ENCODE results near the gene SIRT5.

The SIRT5 gene

DNA sequence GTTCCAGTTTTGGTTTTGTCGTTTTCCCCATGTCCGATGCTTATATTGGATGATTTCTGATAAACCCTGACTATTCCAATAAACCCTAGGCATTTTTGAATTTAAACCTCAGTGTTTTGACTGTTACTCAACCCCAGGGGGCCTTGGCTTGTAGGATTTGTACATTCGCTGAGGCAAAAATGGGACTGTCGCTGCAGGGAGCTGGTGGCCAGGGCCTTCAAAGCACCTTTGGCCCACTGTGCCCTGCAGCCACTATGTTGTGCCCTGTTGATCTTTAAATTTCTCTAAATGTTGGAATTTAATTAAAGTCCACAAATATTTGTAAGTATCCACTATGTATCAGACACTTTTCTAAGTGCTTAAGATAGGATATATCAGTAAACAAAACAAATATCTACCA is 31.2 kb downstream of the SIRT5 start:
- Histone ChIP-seq H3K9me3 (ENCODE audit: control insufficient read depth, low read length) (no peaks in the 10 kb centered on the region), H3K4me3 (ENCODE audit: insufficient read depth in 1 of 2, low read depth in 1 of 2, low read length in 2 of 2) (no peak overlapping the region), H3K14ac (ENCODE audit: low read length in 2 of 2) (no peak overlapping the region), H3K9ac (ENCODE audit: low read length) (no peak overlapping the region), H4K8ac (ENCODE audit: low read length) (no peak overlapping the region), H3K4ac (ENCODE audit: low read depth in 1 of 2, low read length in 2 of 2) (no peak overlapping the region), H3K4me2 (ENCODE audit: low read length, poor library complexity, severe bottlenecking) (no peak overlapping the region), H2AFZ (ENCODE audit: low read depth, low read length) (no peak overlapping the region), H2BK15ac (ENCODE audit: low read depth, poor library complexity, severe bottlenecking) (no peak overlapping the region), H2BK5ac (ENCODE audit: low read depth, low read length, poor library complexity, severe bottlenecking) (no peak overlapping the region), H3K79me1 (replicated peaks; ENCODE audit: low read length, poor library complexity, severe bottlenecking) (no peaks in the 10 kb centered on the region), H3K27me3 (ENCODE audit: control insufficient read depth in 1 of 2, insufficient read depth in 1 of 2, low read length in 2 of 2) (no peaks in the 10 kb centered on the region), H3K36me3 (ENCODE audit: control insufficient read depth in 1 of 2, insufficient read depth in 2 of 2, low read depth in 1 of 2, low read length in 2 of 2) (peaks cover 9 to 41% of the 10 kb centered on the region in 2 experiments), H3K23ac (ENCODE audit: low read length in 2 of 2) (no peak overlapping the region), H3K27ac (ENCODE audit: low read length, poor library complexity, severe bottlenecking) (no peak overlapping the region), H2BK12ac (ENCODE audit: low read length in 2 of 2) (no peak overlapping the region), H3K4me1 (ENCODE audit: control insufficient read depth, insufficient read depth, low read depth, low read length) (no peaks in the 10 kb centered on the region), H2BK120ac (ENCODE audit: low read depth, low read length) (no peak overlapping the region), H3K18ac (ENCODE audit: low read depth in 1 of 2, low read length in 2 of 2) (no peak overlapping the region), H2AK5ac (ENCODE audit: low read length, severe bottlenecking) (no peak overlapping the region), H4K91ac (ENCODE audit: low read length) (no peak overlapping the region)
- WGBS, result 99% methylated on average over 4 of the region's 4 CpGs
- DNase-seq, result no peak

DNA sequence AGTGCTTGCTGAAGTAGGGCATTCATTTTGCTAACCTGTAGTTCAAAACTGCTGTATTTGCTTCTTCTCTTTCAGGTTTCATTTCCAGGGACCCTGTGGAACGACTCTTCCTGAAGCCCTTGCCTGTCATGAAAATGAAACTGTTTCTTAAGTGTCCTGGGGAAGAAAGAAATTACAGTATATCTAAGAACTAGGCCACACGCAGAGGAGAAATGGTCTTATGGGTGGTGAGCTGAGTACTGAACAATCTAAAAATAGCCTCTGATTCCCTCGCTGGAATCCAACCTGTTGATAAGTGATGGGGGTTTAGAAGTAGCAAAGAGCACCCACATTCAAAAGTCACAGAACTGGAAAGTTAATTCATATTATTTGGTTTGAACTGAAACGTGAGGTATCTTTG is 37.3 kb downstream of the SIRT5 start:
- no peaks in the 10 kb centered on the region for H3K9me3 ChIP-seq (ENCODE audit: control insufficient read depth, low read length)
- H2BK120ac ChIP-seq (ENCODE audit: low read depth, low read length), result no peak overlapping the region

DNA sequence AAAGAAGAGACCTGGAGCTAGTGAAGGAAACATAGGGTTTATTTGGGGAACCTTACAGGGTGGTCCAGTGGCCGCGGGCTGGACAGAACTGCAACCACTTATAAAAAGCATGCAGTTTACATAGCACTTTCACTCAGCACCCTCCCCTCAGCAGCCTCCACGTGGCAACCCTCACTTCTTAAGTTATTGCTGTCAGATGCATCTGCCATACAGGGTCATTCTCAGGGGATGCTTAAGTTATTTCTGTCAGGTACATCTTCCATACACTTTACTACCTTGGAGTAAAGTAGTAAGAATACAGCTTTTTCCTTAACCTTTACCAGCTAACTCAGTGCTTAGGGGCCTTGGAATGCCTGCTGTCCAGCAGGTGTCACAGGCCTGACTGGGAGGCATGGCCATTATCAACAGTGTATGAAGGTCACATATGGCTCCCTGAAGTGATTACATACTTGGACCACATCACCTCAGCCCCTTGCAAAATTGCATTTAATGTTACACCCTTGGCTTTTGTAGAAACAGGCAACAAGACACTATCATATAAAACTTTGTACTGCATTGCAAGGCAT is 38.7 kb downstream of the SIRT5 start:
- WGBS, result 77% methylated on average over 3 of the region's 3 CpGs
- Histone ChIP-seq H3K4ac (ENCODE audit: low read depth in 1 of 2, low read length in 2 of 2) (no peak overlapping the region), H3K18ac (ENCODE audit: low read depth in 1 of 2, low read length in 2 of 2) (no peak overlapping the region), H3K14ac (ENCODE audit: low read length in 2 of 2) (no peak overlapping the region), H4K91ac (ENCODE audit: low read length) (no peak overlapping the region), H2AK5ac (ENCODE audit: low read length, severe bottlenecking) (no peak overlapping the region), H3K27me3 (ENCODE audit: control insufficient read depth in 1 of 2, insufficient read depth in 1 of 2, low read length in 2 of 2) (no peaks in the 10 kb centered on the region), H2BK15ac (ENCODE audit: low read depth, poor library complexity, severe bottlenecking) (no peak overlapping the region), H3K9me3 (ENCODE audit: control insufficient read depth, low read length) (no peaks in the 10 kb centered on the region), H3K4me3 (ENCODE audit: insufficient read depth in 1 of 2, low read depth in 1 of 2, low read length in 2 of 2) (no peak overlapping the region), H2BK12ac (ENCODE audit: low read length in 2 of 2) (no peak overlapping the region), H3K27ac (ENCODE audit: low read length, poor library complexity, severe bottlenecking) (no peak overlapping the region), H2BK120ac (ENCODE audit: low read depth, low read length) (no peak overlapping the region), H3K36me3 (ENCODE audit: control insufficient read depth in 1 of 2, insufficient read depth in 2 of 2, low read depth in 1 of 2, low read length in 2 of 2) (peaks cover 0 to 23% of the 10 kb centered on the region in 2 experiments), H3K79me1 (replicated peaks; ENCODE audit: low read length, poor library complexity, severe bottlenecking) (peaks cover 8% of the 10 kb centered on the region), H2AFZ (ENCODE audit: low read depth, low read length) (no peak overlapping the region), H3K23ac (ENCODE audit: low read length in 2 of 2) (no peak overlapping the region), H4K8ac (ENCODE audit: low read length) (no peak overlapping the region), H3K4me2 (ENCODE audit: low read length, poor library complexity, severe bottlenecking) (no peak overlapping the region), H3K4me1 (ENCODE audit: control insufficient read depth, insufficient read depth, low read depth, low read length) (no peaks in the 10 kb centered on the region), H3K9ac (ENCODE audit: low read length) (peak overlapping the region; percentile 99), H2BK5ac (ENCODE audit: low read depth, low read length, poor library complexity, severe bottlenecking) (no peak overlapping the region)
- DNase-seq, result no peak

More for the DNA sequence above, 37.3 kb downstream of the SIRT5 start:
- Histone ChIP-seq H3K79me1 (replicated peaks; ENCODE audit: low read length, poor library complexity, severe bottlenecking) (peaks cover 8% of the 10 kb centered on the region), H2BK15ac (ENCODE audit: low read depth, poor library complexity, severe bottlenecking) (no peak overlapping the region), H3K36me3 (ENCODE audit: control insufficient read depth in 1 of 2, insufficient read depth in 2 of 2, low read depth in 1 of 2, low read length in 2 of 2) (peaks cover 0 to 13% of the 10 kb centered on the region in 2 experiments), H3K4ac (ENCODE audit: low read depth in 1 of 2, low read length in 2 of 2) (no peak overlapping the region), H3K4me3 (ENCODE audit: insufficient read depth in 1 of 2, low read depth in 1 of 2, low read length in 2 of 2) (no peak overlapping the region), H2AK5ac (ENCODE audit: low read length, severe bottlenecking) (no peak overlapping the region), H2AFZ (ENCODE audit: low read depth, low read length) (no peak overlapping the region), H3K27ac (ENCODE audit: low read length, poor library complexity, severe bottlenecking) (no peak overlapping the region), H3K27me3 (ENCODE audit: control insufficient read depth in 1 of 2, insufficient read depth in 1 of 2, low read length in 2 of 2) (no peaks in the 10 kb centered on the region), H4K8ac (ENCODE audit: low read length) (no peak overlapping the region), H2BK5ac (ENCODE audit: low read depth, low read length, poor library complexity, severe bottlenecking) (no peak overlapping the region), H3K4me2 (ENCODE audit: low read length, poor library complexity, severe bottlenecking) (no peak overlapping the region), H3K23ac (ENCODE audit: low read length in 2 of 2) (no peak overlapping the region), H3K4me1 (ENCODE audit: control insufficient read depth, insufficient read depth, low read depth, low read length) (no peaks in the 10 kb centered on the region), H3K9ac (ENCODE audit: low read length) (no peak overlapping the region), H3K14ac (ENCODE audit: low read length in 2 of 2) (no peak overlapping the region), H3K18ac (ENCODE audit: low read depth in 1 of 2, low read length in 2 of 2) (no peak overlapping the region), H4K91ac (ENCODE audit: low read length) (no peak overlapping the region), H2BK12ac (ENCODE audit: low read length in 2 of 2) (no peak overlapping the region)
- 89% methylated on average over 4 of the region's 4 CpGs for WGBS
- peak; percentile 29 for DNase-seq

DNA sequence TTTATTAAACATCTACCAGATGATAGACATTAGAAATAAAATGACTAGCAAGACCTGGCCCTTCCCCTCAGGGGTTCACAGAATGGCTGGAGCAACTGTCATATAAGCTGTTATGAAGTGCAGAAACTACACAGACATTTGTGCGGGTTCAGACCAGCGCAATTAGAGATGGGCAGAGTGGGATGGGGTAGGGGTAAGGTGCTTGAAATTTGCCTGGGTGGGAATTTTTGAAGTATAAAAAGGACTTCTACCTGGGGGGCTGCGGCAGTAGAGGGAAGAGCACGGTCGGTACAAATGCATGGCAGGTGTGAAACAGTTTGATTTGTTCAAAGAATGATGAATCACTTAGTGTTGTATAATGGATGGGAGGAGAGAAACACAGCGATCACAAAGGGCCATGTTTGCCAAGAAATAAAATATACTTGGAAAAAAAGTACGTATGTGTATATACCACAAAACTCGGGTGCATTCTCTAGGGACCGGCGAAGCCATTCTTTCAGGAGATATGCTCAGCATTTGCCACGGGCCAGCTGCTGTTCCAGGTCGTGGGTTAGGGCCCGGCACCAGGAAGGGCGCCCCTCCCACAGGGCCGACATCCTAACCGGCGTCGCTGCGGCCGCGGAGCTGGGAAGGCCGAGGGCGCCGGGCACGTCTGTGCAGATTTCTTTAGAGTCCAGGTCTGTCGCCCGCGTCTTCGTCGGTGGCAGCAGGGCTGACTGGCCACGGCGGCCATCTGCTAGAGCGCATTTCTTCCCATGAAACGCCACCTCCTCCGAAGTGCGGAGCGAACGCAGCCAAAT is 39.9 kb downstream of the SIRT5 start:
- Histone ChIP-seq H3K4me2 (ENCODE audit: low read length, poor library complexity, severe bottlenecking) (peak overlapping the region; percentile 79), H2AFZ (ENCODE audit: low read depth, low read length) (peak overlapping the region; percentile 73)
- 7% methylated on average over 37 of the region's 38 CpGs for WGBS

More for the DNA sequence above, 39.9 kb downstream of the SIRT5 start:
- Histone ChIP-seq H3K4ac (ENCODE audit: low read depth in 1 of 2, low read length in 2 of 2) (peak overlapping the region; percentile 62 to 86), H3K14ac (ENCODE audit: low read length in 2 of 2) (peak overlapping the region in 1 of 2 experiments; percentile 86), H3K79me1 (replicated peaks; ENCODE audit: low read length, poor library complexity, severe bottlenecking) (peaks cover 13% of the 10 kb centered on the region), H4K8ac (ENCODE audit: low read length) (peak overlapping the region; percentile 47), H3K9ac (ENCODE audit: low read length) (peak overlapping the region; percentile 99), H3K4me3 (ENCODE audit: insufficient read depth in 1 of 2, low read depth in 1 of 2, low read length in 2 of 2) (peak overlapping the region; percentile 80 to 98), H3K23ac (ENCODE audit: low read length in 2 of 2) (peak overlapping the region in 1 of 2 experiments; percentile 77), H3K36me3 (ENCODE audit: control insufficient read depth in 1 of 2, insufficient read depth in 2 of 2, low read depth in 1 of 2, low read length in 2 of 2) (peaks cover 5 to 33% of the 10 kb centered on the region in 2 experiments), H3K4me1 (ENCODE audit: control insufficient read depth, insufficient read depth, low read depth, low read length) (no peaks in the 10 kb centered on the region), H3K27ac (ENCODE audit: low read length, poor library complexity, severe bottlenecking) (peak overlapping the region; percentile 89), H2BK5ac (ENCODE audit: low read depth, low read length, poor library complexity, severe bottlenecking) (peak overlapping the region; percentile 36), H3K9me3 (ENCODE audit: control insufficient read depth, low read length) (no peaks in the 10 kb centered on the region), H2BK15ac (ENCODE audit: low read depth, poor library complexity, severe bottlenecking) (no peak overlapping the region), H2AK5ac (ENCODE audit: low read length, severe bottlenecking) (peak overlapping the region; percentile 10), H4K91ac (ENCODE audit: low read length) (peak overlapping the region; percentile 79), H3K27me3 (ENCODE audit: control insufficient read depth in 1 of 2, insufficient read depth in 1 of 2, low read length in 2 of 2) (no peaks in the 10 kb centered on the region), H2BK120ac (ENCODE audit: low read depth, low read length) (peak overlapping the region; percentile 39), H3K18ac (ENCODE audit: low read depth in 1 of 2, low read length in 2 of 2) (peak overlapping the region; percentile 79 to 93), H2BK12ac (ENCODE audit: low read length in 2 of 2) (no peak overlapping the region)
- no peak for DNase-seq
